Thyroid gland (tissue), 4 donors: ENCODE measurements around the gene SETD1A.

ENCODE experiments used
- POLR2A ChIP-seq, 2 donors: fragments of 450-650 bp; IDR thresholded peaks; one replicate each; pipeline ENCODE4 v1.6.1; 2017; ENCODE audit warnings: antibody characterized with exemption in 2 of 2, mild to moderate bottlenecking in 2 of 2, moderate library complexity in 1 of 2
- TF ChIP-seq, protein P1 (sequence below), 6 experiments: fragments of 200-600 bp in 3 of 6; fragments of 450-650 bp in 3 of 6; sonication (generic) in 3 of 6; IDR thresholded peaks; one replicate each; pipeline ENCODE4 v1.5.1; 2016 to 2019; ENCODE audit warnings: antibody characterized with exemption in 6 of 6, mild to moderate bottlenecking in 2 of 6, inconsistent platforms in 1 of 6, moderate library complexity in 1 of 6

GRCh38 chr16:30922960-30923535 is 34.5 kb upstream of the SETD1A start:
- TF ChIP-seq, protein P1, sequence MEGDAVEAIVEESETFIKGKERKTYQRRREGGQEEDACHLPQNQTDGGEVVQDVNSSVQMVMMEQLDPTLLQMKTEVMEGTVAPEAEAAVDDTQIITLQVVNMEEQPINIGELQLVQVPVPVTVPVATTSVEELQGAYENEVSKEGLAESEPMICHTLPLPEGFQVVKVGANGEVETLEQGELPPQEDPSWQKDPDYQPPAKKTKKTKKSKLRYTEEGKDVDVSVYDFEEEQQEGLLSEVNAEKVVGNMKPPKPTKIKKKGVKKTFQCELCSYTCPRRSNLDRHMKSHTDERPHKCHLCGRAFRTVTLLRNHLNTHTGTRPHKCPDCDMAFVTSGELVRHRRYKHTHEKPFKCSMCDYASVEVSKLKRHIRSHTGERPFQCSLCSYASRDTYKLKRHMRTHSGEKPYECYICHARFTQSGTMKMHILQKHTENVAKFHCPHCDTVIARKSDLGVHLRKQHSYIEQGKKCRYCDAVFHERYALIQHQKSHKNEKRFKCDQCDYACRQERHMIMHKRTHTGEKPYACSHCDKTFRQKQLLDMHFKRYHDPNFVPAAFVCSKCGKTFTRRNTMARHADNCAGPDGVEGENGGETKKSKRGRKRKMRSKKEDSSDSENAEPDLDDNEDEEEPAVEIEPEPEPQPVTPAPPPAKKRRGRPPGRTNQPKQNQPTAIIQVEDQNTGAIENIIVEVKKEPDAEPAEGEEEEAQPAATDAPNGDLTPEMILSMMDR (IDR thresholded peaks at IDR 0.05), result no peak
- peak in 1 of 2 donors; percentile 48 for TF ChIP-seq POLR2A (IDR thresholded peaks at IDR 0.05)
